ENCODE data around the gene ACTN2.

Gene ACTN2

DNA sequence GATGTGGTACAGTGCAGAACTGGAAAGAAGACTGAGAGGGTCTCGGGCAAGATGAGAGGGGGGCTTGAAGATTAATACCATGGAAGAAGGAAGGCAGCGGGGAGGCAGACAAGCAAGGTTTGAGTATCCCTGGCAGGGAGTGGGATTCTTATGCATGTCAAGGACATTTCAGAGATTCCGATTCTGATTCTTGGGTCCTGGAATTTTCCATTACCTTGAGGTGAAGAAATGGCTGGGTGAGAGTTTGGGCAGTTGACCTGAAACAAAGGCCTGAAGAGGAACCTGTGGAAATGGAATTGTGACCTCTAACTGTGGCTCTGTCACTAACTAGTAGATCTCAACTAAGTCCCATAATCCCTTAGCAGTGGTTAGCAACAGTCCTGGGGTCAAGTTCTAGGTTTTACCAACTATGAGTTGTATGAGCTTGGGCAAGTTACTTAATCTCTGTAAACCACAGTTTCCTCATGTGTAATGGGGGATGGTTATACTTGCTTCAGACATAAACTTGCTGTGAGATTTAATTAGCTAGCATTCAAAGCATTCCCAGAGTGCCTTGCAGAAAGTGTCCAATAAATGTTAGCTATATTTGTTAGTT lies 8.6 kb upstream of the ACTN2 start:
- Histone ChIP-seq H3K4me3 (ENCODE audit: low read depth in 1 of 2, low read length in 2 of 2) (no peak overlapping the region), H2AFZ (ENCODE audit: low read depth, low read length) (no peak overlapping the region), H3K27ac (ENCODE audit: low read length) (no peak overlapping the region), H3K9me3 (ENCODE audit: insufficient read depth, low read length, severe bottlenecking) (no peaks in the 10 kb centered on the region), H3K79me2 (ENCODE audit: insufficient read depth, low read length) (no peaks in the 10 kb centered on the region), H3K27me3 (ENCODE audit: insufficient read depth, low read length, poor library complexity) (peaks cover 3% of the 10 kb centered on the region), H3K36me3 (ENCODE audit: insufficient read depth, low read length) (no peaks in the 10 kb centered on the region), H3K4me2 (ENCODE audit: insufficient read depth, low read length) (no peak overlapping the region), H3K4me1 (ENCODE audit: insufficient read depth, low read length) (no peaks in the 10 kb centered on the region), H4K20me1 (ENCODE audit: insufficient read depth, low read length) (no peaks in the 10 kb centered on the region), H3K9ac (ENCODE audit: low read depth, low read length) (no peak overlapping the region)
- DNase-seq (no peak), ATAC-seq (ENCODE audit: insufficient read depth, low read depth) (no peak; the same call in 2 of the 3 replicates)
- TF ChIP-seq, protein P1, sequence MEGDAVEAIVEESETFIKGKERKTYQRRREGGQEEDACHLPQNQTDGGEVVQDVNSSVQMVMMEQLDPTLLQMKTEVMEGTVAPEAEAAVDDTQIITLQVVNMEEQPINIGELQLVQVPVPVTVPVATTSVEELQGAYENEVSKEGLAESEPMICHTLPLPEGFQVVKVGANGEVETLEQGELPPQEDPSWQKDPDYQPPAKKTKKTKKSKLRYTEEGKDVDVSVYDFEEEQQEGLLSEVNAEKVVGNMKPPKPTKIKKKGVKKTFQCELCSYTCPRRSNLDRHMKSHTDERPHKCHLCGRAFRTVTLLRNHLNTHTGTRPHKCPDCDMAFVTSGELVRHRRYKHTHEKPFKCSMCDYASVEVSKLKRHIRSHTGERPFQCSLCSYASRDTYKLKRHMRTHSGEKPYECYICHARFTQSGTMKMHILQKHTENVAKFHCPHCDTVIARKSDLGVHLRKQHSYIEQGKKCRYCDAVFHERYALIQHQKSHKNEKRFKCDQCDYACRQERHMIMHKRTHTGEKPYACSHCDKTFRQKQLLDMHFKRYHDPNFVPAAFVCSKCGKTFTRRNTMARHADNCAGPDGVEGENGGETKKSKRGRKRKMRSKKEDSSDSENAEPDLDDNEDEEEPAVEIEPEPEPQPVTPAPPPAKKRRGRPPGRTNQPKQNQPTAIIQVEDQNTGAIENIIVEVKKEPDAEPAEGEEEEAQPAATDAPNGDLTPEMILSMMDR (IDR thresholded peaks at IDR 0.05; ENCODE audit: borderline replicate concordance, extremely low read depth, low read length, poor library complexity, severe bottlenecking): no peak
- TF ChIP-seq EZH2 (IDR thresholded peaks at IDR 0.05; ENCODE audit: borderline replicate concordance, low read depth, low read length, severe bottlenecking): no peak

DNA sequence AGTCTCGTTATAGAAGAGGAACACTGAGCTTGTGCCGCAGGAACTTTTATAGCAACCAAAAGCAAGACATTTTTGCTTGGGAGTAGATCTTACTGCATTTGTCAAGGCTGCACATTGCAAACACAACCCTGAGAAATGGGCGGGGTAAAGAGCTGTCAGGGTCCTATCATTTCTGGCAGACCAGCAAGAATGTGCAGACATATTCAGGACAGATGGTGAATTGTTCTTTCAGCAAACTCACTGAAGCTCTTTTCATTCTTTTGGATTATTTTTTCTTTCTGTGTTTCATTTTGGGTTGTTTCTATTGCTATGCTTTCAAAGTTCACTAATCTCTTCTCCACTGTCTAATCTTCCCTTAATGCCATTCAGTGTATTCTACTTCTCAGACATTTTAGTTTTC lies 5.1 kb upstream of the ACTN2 start:
- Histone ChIP-seq H3K27me3 (ENCODE audit: insufficient read depth, low read length, poor library complexity) (peaks cover 3% of the 10 kb centered on the region), H4K20me1 (ENCODE audit: insufficient read depth, low read length) (no peaks in the 10 kb centered on the region), H3K4me2 (ENCODE audit: insufficient read depth, low read length) (no peak overlapping the region), H3K4me3 (ENCODE audit: low read depth in 1 of 2, low read length in 2 of 2) (no peak overlapping the region), H2AFZ (ENCODE audit: low read depth, low read length) (no peak overlapping the region), H3K27ac (ENCODE audit: low read length) (no peak overlapping the region), H3K4me1 (ENCODE audit: insufficient read depth, low read length) (no peaks in the 10 kb centered on the region), H3K9ac (ENCODE audit: low read depth, low read length) (no peak overlapping the region), H3K36me3 (ENCODE audit: insufficient read depth, low read length) (no peaks in the 10 kb centered on the region), H3K79me2 (ENCODE audit: insufficient read depth, low read length) (no peaks in the 10 kb centered on the region), H3K9me3 (ENCODE audit: insufficient read depth, low read length, severe bottlenecking) (no peaks in the 10 kb centered on the region)
- TF ChIP-seq, protein P1 (IDR thresholded peaks at IDR 0.05; ENCODE audit: borderline replicate concordance, extremely low read depth, low read length, poor library complexity, severe bottlenecking): no peak
- no peak for TF ChIP-seq EZH2 (IDR thresholded peaks at IDR 0.05; ENCODE audit: borderline replicate concordance, low read depth, low read length, severe bottlenecking)
- DNase-seq (no peak), ATAC-seq (ENCODE audit: insufficient read depth, low read depth) (no peak)

DNA sequence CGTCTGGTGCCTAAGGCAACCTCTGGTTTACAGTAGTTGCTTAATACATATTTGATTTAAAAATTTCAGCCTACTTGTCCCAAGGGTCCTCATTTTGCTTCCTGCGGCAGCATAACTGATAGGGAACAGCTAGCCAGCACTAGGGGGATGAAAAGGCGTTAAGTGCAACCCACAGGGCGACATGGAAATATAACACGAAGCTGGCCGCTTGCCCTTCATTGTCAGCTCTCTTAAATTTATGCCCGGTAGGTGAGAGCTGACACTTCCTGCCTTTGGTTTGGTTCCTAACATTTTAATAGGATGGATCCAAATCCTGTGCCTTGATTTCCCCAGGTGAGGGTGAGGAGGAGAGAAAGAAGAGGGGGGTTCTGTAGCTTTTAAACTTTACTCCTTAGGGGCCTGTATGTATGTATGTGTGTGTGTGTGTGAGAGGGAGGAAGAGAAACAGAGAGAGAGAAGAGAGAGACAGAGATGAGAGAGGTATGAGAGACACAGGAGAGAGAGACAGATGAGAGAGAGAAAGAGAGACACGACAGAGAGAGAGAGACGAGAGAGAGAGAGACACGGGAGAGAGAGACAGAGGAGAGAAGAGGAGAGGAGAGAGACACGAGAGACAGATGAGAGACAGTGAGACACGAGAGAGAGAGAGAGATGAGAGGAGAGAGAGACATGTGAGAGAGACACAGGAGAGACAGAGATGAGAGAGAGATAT lies 938 bp upstream of the ACTN2 start:
- no peaks in the 10 kb centered on the region for H3K9me3 ChIP-seq (ENCODE audit: insufficient read depth, low read length, severe bottlenecking)

More for the DNA sequence above, 938 bp upstream of the ACTN2 start:
- Histone ChIP-seq H3K79me2 (ENCODE audit: insufficient read depth, low read length) (no peaks in the 10 kb centered on the region), H4K20me1 (ENCODE audit: insufficient read depth, low read length) (no peaks in the 10 kb centered on the region), H3K4me1 (ENCODE audit: insufficient read depth, low read length) (no peaks in the 10 kb centered on the region), H3K4me3 (ENCODE audit: low read depth in 1 of 2, low read length in 2 of 2) (no peak overlapping the region), H3K27me3 (ENCODE audit: insufficient read depth, low read length, poor library complexity) (no peaks in the 10 kb centered on the region), H3K27ac (ENCODE audit: low read length) (no peak overlapping the region), H3K9ac (ENCODE audit: low read depth, low read length) (no peak overlapping the region), H3K36me3 (ENCODE audit: insufficient read depth, low read length) (no peaks in the 10 kb centered on the region), H2AFZ (ENCODE audit: low read depth, low read length) (no peak overlapping the region), H3K4me2 (ENCODE audit: insufficient read depth, low read length) (no peak overlapping the region)
- DNase-seq (no peak), ATAC-seq (ENCODE audit: insufficient read depth, low read depth) (no peak)
- TF ChIP-seq, protein P1 (IDR thresholded peaks at IDR 0.05; ENCODE audit: borderline replicate concordance, extremely low read depth, low read length, poor library complexity, severe bottlenecking): no peak
- TF ChIP-seq EZH2 (IDR thresholded peaks at IDR 0.05; ENCODE audit: borderline replicate concordance, low read depth, low read length, severe bottlenecking): no peak

All from DND-41 (cell line).